GM19328 (cell line): ENCODE data around the gene DDB1.

ENCODE experiments used
- ATAC-seq: cut with Tn5 transposase; IDR thresholded peaks from one replicate; pipeline ENCODE4 v1.9.1; 2021; ENCODE audit warnings: mild to moderate bottlenecking, moderate library complexity; ENCODE audit not compliant: unreplicated experiment

DDB1 gene

DNA sequence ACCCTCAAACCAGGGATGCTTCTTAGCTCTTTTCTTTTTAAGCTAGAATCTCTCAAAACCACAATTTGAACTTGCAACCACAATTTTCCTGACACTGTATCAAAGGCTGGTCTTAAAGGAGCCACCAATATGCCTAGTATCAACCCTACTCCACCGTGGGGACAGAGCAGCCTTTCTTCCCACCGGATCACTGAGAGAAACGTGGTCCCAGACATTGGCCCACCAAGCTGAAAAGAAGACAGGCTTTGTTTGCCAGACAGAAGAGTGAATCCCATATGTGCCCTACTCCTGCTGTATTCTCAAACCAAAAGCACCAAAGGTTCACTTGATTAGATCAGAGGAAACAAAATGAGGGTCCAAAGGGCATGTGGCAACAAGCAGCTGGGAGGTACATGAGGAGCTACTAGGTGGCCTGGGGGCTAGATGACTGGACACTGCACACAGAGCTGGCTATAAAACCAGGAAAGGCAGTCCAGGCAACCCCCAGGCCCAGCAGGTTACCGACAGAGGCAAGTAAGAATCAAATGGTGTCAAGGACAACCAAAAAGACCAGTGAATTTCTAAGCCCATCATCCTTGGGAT, 34.2 kb downstream of the DDB1 start:
- no peak for ATAC-seq

DNA sequence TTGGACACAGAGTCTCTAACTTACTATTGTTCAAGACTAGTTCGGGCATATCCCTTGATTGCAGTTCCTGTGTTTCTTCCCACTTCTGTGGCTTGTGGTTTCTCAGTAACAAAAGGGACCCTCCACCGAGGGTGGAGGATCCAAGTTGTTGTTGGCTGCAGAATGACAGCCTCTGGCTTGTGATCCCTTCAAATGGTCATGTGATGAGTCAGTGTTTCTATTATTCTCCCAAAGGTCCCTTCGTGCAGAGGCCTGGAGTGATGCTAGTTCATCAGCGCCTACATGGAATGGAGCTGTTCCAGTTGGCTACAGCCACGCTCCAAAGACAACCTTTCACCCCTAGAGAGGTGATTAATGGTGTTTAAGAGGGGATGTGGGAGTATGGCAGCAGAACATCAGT, 35.2 kb downstream of the DDB1 start:
- no peak for ATAC-seq

DNA sequence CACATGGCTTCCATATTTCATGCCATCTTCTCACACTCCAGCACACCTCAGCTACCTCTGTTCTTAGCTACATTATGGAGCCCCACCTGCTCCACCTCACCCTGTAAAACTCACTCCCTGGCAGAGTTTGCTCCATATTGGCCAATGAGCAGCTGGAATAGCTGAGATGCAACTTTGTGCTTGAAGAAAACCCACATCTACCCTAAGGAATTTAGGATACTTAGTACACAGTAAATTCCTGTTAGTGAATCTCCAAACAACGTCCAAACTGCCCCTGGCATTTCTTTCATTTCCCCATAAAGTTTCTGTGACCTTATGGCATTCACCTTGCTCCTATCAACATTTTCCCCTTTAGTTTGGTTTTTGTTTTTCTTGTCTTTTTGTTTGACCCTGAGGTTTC, 35.6 kb downstream of the DDB1 start:
- ATAC-seq, result no peak

DNA sequence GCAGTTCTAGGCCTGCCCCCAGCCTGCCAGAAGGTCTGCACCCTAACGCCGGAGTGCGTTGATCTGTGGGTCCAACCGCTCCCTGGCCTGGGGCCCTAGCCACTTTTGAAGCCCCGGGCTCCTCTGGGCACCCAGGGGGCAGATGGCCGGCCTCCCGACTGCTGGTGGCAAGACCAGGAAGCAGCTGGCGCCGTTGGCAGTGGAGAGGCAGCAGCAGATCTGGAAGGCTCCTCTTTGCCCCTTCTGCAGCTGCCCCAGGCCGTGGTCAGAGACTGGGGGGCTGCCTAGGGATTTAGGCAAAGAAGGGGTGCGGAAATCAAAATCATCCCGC, 37.3 kb downstream of the DDB1 start:
- no peak for ATAC-seq

DNA sequence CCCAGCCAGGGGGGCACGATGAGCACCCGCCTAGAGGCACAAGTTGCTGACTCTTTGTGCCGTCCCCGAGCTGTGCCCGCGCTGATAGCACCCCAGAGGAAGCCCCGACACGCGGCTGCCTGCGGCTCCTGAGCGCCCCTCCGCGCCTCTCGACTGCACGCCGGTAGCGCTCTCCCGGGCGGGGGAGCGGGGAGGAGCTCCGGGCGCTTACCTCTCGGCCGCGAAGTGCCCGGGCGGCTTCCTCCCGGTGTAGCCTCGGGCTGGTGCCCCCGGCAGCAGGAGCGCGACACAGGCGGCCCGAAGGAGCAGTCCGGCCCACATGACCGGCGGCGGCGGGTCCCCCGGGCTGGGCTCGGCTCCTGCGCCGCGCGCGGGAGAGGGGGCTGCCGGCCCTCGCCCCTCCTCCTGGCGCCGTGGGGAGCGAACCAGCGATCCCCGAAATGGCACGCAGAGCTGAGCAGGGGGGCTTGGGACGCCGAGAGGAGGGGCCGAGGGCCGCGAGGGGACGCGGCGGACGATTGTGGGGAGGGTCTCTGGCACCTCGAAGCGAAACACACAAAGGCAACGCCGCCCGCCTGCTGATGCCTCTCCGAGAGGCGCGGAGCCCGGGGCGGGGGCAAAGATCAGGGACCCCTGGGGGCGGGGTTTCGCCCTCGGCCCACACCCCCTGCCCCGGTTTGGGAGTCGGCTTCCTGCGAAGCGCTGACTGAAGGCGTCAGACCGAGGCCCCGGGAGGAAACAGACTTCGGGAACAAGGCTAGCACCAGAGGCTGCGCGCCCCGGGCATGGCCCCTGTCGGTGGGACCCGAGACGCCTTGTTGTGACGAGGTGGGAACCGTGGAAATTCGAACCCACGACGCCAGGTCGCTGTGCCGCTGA, 37.9 kb downstream of the DDB1 start, which contains the start of gene VWCE:
Gene VWCE (minus strand): TSS at position 600 of the 879 bp plus-strand sequence. CDS start 279 bp downstream, at position 321.
- ATAC-seq, result peak; percentile 72

DNA sequence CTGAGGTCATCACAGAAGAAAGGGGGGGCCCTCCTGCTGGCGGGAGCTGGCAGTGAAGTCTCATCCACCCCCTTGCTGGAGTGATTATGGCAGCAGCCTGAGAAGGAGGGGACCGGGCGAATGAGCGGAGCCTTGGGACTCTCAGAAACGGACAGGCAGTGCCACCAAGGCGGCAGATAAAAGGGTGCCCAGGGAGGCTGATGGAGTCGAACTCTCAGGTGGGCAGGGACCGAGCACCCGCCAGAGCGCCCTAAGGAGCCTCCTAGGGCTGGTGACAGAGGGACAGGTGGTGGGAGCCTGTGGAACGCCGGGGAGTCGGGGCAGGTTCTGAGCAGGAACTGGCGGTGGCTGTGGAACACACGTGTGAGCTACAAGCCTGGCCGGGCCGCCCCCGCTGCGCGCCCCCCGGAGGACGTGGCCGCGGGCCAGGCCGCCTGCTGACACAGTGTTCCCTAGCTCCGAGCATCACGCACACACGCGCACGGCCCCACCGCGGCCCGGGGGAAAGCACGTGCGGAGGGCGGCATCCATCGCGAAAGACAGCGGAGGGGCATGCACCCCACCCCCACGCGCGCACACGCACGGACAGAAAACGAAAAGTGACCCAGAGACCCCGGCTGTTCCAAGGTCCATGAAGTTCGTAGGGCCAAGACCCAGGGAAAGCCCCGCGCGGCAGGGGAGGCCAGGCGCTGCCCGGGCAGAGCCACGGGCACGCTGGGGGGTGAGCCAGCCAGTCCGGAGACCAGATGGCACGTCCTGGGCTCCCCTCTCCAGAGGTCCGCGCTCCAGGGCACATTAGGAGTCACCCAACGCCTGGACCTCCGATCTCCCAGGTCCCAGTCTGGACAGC, 38.8 kb downstream of the DDB1 start:
- ATAC-seq, result peak; percentile 29

DNA sequence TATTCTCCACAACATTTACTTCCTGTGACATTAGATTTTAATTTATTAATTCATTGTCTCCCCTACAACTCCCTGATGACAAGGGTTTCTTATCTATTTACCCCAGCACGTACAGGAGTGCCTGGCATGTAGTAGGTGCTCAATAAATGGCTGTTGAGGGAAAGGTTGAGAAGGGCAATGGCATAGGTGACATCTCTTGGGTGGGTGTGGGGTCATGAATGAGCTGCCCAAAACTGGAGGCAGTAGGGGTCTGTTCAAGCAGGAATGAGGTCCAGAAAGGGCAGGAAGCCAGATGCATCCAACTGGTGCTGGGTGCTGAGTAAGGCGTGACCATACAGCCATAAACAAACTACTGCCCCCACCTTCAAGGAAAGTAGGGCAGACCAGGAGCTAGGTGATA, 40.5 kb downstream of the DDB1 start:
- no peak for ATAC-seq

DNA sequence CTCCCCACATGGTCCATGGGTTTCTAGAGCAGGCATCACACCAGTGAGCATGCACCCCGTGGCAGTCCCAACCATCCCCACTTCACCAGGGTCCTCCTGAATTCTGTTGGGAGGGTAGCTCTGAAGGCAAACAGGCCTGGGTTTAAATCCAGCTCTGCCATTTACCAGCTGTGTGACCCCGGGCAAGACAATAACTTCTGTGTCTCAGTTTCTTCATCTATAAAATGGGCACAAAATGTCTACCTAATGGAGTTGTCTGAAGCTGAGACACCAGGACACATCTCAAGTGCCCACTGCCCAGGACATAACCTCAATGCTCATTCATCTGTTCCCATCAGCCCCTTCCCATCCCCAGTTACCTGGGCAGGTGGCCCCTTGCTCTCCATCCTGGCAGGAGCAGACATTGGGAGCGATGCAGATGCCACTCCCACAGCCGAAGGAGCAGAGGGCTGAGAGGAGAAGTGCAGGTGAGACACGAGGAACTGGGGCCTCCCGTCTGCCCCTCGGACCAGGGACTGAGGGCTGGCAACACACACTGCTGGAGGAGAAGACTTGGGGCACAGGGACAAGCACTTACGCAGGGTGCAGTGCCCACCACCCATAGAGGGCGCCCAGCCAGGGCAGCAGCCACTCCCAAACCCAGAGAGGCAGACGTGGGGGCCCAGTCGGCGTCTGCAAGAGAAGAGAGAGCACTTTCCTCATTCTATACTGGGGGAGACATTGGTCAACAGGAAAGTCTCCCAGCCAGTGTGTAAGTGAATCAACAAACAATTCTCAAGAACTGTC, 41.8 kb downstream of the DDB1 start:
- ATAC-seq, result no peak

DNA sequence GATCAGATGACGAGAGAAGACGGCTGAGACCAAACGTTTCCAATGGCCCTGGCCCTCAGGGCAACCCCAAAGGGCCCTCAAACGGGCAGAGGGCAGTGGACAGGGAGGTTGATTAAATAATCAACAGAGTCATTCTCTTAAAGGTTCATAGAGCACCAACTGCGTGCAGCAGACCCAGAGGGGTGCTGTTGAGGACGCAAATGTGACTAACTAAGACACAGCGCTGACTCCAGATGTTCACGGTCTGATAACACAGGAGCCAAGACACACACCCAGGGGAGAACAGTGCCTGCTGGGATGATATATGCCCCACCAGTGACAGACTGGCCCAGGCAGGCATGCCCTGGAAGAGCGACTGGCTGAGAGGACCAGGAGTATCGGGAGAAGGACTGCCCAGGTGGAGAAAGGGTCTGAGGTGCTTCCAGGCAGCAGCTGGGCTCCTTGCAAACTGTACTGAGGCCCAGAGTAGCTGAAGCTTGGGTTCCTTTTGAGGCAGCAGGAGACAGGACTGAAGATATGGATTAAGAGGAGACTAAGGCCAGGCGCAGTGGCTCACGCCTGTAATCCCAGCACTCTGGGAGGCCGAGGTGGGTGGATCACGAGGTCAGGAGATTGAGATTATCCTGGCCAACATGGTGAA, 45.4 kb downstream of the DDB1 start:
- ATAC-seq, result no peak

DNA sequence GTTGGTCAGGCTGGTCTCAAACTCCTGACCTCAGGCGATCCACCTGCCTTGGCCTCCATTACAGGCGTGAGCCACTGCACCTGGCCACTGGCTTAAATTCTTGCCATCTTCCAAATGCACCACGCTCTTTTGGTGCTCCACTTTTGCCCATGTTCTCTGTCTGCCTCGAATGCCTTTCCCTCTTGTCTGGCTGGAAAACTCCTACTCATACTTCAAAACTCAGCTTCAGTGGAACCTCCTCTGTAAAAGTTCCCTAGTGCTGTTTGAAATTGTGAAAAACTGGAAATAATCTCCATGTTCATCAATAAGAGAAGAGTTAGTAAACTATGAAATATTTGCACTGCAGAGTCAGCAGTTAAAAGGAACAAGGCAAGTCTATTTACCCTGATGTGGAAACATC, 49.3 kb downstream of the DDB1 start:
- ATAC-seq, result no peak

DNA sequence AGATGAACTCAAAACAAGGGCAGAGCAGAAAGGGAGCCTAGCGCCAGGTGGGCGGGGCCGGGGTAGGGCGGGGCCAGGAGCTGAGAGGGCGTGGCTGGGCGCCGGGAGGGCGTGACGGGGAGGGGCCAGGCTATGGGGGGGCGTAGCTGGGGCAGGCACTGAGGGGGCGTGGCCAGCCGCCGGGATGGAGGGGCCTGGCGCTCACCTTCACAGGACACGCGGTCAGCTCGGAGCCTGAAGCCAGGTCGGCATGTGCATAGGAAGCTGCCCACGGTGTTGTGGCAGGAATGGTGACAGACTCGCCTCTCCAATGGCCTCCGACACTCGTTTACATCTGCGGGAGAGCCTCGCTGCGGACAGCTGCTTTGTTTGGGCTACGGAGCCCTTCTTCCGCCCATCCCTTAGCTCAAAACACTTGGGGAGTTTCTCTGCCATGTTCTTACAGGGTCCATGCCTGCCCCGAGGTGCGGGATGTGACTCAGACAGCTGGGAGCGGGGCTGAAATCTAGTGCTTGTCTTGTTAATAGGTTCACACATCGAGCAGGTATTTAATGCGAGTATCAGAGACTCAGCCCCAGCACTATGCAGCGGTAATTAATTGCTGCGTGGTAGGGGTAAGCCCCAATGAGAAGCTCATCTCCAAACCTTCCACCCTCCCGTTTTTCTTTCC, 51.2 kb downstream of the DDB1 start:
- ATAC-seq, result no peak

DNA sequence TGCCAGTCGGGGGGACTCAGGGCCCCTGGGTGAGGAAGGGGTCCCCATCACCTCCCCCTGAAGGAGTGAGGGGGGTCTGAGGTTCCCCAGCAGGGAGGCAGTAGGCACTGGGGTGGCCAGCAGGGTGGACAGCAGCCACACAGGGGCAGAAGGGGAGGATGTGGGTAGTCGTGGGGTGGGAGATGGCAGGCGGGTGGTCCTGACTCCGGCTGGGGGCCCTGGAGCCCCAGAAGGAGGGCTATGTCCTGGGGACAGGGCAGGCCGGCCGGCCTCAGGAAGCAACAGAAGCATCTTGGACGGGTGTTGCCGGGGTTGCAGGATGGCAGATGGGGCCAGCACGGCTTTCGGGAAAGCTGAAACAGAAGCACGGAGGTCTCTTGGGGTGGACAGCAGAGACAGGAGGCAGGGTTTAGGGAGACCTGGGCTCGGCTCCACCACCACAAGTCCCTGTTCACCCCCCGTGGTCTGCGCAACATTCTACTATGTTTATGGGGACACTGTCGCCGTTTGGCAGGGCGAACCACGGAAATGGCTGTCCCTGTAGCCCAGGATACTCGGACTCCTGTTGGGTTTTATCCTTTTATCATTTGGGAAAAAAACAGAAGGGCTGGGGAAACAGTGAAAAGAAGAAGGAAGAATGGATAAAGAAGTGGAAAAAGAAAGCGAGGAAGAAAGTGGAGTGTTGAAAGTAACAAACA, 51.9 kb downstream of the DDB1 start:
- no peak for ATAC-seq

DNA sequence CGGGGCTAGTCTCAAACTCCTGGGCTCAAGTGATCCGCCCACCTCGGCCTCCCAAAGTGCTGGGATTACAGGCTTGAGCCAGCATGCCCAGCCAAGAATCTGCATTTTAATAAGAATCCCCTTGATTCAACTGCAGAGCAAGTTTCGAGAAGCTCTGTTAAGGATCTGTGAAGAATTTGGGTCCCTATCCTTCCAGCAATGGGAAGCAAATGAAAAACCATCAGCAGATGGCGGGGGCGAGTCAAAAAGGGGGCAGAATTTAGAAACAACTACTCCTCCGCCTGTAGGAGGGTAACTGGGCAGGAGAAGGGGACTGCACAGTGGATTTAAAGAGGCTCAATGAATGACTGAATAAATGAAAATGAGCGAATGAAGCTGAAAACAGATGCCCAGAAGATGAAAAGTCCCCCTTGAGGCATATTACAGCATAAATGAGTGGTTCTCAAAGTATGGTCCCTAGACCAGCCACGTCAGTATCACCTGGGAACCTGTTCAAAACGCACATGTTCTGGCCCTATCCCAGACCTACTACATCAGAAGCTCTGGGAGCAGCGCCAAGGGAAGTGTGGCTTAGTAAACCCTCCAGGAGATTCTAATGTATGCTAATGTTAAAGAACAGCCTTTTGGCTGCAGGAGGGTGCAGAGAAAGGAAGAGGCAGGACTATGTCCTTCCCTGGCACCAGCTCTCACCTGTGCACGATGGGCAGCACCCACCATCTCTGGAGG, 52.8 kb downstream of the DDB1 start:
- no peak for ATAC-seq

DNA sequence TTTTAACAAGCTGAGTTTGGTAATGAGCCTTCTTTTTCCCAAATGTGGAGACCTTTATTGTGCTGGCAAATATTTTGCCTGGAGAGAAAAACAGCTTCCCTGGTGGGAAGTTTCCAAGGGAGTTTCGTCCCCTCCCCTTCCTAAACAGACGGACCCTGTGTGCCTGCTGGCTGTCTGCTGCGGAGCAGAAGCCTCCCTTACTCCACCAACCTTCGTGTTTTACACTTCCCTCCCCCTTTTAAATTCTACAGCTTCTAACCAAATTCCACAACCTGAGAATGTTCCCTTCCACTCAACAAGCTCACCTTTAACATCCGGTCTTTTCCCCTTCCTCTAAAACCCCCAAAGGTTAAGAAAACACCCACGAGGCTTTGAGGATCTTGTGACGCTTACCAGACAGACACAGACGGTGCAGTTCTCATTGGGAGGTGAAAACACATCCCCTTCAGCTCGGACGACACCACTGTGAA, 54.9 kb downstream of the DDB1 start:
- ATAC-seq, result no peak

DNA sequence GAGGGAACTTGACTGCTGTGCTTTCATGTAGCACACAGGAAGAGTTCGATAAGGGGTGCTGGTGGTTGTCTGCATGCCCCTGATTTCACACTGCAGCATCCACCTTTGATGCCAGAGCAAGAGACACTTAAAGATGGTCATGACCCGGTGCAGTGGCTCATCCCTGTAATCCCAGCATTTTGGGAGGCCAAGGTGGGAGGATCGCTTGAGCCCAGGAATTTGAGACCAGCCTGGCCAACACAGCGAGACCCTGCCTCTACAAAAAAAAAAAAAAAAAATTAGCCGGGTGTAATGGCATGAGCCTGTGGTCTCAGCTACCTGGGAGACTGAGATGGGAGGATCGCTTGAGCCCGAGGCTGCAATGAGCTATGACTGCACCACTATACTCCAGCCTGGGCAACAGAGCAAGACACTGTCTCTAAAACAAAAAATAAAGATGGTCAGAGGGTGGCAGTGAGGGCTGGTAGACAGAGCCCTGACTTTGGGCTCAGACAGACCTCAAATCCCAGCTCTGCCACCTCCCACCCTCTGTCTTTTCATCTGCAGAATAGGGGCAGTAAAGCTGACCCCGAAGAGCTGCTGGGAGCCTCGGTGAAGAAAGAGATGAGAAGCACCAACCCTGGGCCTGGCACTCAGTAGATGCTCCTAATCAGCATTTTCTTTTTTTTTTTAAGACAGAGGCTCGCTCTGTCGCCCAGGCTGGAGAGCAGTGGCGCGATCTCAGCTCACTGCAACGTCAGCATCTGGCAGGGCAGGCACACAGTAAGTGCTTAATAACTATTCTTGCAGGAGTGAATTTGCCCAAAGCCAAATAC, 55.5 kb downstream of the DDB1 start:
- ATAC-seq, result no peak

DNA sequence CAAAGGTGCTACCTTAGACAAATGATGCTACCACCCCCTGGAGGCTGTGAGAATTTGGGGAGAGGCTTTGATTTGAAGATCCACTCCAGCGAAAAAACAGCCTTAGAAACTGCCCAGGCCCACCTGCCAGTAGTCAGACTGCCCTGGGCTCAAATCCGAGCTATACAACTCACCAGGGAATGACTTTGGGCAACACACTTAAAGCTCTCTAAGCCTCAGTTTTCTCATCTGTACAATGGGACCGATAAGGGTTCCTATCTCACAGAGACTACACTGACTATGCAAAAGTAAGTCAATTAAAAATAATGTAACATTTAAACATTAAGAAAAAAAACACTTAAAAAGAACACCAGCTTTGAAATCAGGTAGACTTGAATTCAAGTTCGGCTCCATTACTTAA, 57.7 kb downstream of the DDB1 start:
- no peak for ATAC-seq

DNA sequence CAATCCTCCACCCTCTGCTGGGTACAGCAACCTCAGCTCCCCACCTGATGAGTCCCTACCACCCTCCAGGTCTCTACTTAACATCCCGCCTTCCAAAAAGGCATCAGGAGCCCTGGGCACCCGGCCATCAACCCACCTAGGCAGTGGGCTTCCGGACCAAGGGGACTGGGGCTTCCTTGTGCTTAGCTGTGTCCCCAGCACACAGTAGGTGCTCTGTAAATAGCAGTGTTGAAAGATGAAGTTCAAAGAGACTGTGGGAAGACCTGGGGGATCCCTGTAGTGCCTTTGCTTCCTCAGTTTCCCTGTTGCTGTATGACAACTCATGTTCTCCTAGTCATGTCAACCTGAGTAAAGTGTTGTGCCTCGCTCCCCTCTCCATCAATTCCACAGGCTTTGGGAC, 58.8 kb downstream of the DDB1 start:
- no peak for ATAC-seq
